ENCODE measurements around the gene IL4R.
"Not testable (repeated sequence)": the region's sequence is repeated elsewhere in the genome, so short reads cannot be mapped to it uniquely, and the experiment has no call there.

Gene IL4R

DNA sequence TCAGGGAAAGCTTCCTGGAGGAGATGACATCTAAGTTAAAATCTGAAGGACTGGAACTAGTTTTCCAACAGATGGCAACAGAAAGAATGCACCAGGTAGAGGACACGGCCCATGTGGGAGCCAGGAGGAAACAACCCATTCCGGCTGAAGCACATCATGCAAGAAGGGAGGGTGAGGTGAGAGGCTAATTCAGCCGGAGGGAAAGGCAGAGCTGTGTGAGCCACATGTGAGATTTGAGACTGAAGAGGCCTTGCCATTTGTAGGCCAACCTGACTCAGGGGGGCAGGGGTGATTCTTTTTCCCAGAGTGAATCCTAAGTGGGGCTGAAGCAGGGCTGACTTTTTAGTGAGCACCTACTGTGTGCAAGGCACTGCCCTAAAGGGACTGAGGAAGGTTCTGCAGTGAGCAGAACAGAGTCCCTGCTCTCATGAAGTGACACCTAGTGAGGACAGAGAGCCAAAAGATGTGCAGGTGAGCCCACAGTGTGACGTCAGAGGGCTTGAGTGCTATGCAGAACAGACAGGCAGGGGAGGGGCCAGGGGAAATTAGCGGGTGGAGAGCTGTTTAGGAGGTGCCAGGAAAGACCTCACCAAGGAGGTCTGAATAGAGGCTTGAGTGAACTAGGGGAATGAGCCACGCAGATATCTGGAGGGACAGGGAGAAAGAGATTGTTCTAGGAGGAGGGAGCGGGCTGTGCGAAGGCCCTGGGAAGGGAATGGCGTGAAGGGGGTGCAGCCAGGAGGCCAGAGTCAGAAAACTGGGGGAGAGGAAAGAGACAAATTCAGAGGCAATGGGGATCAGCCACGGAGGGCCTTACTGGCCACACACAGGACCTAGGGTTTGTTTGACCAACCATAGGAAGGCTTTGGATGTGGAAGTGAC lies 68.4 kb downstream of the IL4R start:
- DNase-seq (ENCODE audit: low spot score) = no peak

DNA sequence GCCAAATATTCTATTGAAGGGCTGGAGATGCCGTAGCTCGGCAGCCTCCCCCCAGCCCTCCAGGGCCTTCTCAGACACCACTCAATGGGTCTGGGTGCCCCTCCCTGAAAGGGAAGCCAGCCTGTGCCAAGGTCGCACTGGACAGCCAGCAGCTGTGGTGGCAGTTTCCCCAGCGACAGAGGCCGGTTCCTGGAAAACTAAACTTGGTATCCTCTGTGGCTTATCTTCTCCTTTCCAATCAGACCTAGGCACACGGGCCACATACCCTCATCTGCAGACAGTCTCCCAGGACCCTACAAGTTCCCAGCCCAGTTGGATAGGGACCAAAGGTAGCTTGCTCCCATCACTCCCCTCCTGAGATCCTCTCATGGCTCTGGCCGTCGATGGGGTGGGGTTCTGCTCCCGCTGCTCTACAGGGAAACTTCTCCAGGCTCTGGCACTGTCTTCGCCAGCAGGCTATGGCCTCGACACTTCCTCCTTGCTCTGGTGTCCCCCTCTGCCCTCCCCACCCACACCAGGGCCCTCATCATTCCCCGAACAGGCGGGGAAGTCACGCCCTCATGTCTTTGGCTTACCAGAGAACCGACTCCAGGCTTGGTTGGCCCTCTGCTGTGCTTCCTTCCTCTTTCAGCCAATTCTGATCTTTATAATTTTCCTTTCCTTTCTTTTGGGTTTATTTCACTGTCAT lies 69.9 kb downstream of the IL4R start:
- DNase-seq (ENCODE audit: low spot score) = no peak

- no peak for DNase-seq (ENCODE audit: low spot score)
Observed at GRCh38 chr16:27384425-27384824, 70.7 kb downstream of the IL4R start.

DNA sequence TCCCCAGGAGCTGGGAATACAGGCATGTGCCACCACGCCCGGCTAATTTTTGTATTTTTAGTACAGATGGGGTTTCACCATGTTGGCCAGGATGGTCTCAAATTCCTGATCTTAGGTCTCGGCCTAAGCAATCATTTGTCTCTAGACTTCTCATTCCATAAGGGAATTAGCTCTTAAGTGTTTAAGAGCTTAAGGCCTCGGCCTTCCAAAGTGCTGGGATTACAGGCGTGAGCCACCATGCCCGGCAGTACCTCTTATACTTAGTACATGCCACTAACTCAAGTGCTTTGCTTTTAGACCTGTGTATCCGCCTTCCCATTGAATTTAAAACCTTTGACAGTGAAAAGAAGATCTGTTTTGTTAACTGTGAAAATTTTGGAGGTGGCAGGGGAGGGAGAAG lies 71.6 kb downstream of the IL4R start:
- DNase-seq (ENCODE audit: low spot score) = no peak

DNA sequence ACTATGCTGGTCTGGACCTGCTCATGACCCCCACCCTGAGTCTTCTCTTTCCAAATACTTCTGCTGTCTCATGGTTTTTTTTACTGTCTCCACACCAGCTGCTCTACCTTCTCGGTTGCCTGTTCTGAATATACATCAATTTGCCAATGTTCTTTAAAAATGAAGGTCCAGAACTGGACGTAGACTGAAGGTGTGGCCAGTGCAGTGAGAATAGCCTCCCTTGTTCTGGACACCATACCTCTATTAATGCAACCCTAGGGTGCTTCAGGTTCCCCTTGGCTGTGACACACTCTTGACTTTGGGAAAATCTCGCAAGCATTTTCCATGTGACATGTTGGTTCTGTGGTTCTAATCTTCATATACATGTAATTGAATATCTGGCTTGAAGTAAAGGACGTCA lies 72.9 kb downstream of the IL4R start:
- DNase-seq (ENCODE audit: low spot score) = no peak

DNA sequence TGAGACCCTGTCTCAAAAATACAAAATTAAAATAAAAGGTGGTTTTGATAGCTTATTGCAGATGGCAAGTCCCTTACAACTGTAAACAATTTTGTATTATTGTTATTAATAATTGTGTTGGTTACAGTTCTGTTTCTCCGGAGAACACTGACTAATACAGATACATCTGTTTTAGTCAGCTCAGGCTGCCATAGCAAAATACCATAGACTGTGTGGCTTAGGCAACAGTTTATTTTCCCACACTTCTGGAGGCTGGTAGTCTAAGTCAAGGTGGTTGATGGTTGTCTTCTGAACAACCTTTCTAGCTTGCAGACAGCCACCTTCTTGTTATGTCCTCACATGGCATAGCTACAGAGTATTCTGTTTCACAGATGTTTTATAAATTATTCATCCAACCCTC lies 74.0 kb downstream of the IL4R start:
- no peak for DNase-seq (ENCODE audit: low spot score)

- no peak for DNase-seq (ENCODE audit: low spot score)
Observed at GRCh38 chr16:27389272-27389961, 75.6 kb downstream of the IL4R start.

GRCh38 chr16:27390151-27390550 lies 76.4 kb downstream of the IL4R start:
- DNase-seq (ENCODE audit: low spot score) = no peak

- DNase-seq (ENCODE audit: low spot score) = no peak
Observed at GRCh38 chr16:27392671-27393070, 78.9 kb downstream of the IL4R start.

GRCh38 chr16:27394516-27394915 lies 80.7 kb downstream of the IL4R start:
- no peak for DNase-seq (ENCODE audit: low spot score)

GRCh38 chr16:27398341-27398893 lies 84.6 kb downstream of the IL4R start:
- not testable (repeated sequence) for DNase-seq (ENCODE audit: low spot score)

DNA sequence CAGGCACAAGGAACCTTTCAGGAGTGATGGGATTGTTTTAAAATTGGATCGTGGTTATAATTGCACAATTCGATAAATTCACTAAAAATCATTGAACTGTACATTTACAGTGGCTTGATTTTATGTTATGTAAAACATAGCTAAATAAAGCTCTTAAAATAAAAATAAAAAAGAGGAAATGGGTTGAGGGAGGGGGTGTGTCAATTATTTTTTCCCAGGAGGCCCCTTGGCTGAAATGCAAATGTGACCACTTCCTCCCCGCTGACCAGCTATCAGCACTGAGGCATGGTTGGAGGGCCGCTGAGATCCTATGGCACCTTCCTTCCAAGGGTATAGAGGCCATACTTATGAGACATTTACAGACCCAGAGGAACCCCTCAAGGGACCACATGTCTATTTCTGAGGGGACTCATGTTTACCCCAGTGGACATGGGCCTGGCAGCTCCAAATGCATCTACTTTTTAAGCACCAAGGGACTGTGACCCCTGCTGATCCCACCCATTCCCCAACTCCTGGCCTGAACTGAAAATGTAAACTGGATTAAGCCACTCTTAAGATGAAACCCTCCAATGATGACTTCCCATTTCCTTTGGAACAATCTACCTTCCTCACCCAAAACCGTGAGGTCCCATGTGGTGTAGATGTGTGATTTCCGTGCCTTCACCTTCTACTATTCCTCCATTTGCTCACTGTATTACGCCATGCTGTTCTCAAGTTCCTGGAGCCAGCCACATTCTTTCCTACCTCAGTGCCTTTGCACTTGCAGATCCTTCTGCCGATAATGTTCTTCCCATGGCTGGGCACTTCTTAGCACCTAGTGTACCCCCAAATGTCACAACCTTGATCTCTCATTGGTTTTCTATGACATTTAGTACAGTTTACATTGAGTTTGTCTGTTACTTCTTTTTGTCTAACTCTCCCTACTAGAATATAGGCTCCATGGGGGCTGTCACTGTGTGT lies 85.4 kb downstream of the IL4R start:
- no peak for DNase-seq (ENCODE audit: low spot score)

DNA sequence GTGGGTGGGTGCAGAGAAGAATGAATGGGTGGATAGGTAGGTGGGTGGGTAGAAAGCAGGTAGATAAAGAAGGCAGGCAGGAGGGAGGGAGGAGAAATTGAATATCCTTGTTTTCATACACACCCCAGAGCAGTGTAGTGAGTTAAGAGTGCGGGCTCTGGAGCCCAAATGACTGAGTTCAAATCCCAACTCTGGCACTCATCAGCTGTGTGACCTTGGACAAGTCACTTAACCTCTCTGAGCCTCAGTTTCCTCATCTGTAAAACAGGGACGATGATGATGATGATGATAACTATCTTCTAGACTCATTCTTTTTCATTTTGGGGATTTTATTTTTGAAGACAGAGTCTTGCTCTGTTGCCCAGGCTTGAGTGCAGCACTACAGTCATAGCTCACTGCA lies 86.2 kb downstream of the IL4R start:
- DNase-seq (ENCODE audit: low spot score) = no peak

- no peak for DNase-seq (ENCODE audit: low spot score)
Observed at GRCh38 chr16:27400751-27401620, 87.2 kb downstream of the IL4R start.

DNA sequence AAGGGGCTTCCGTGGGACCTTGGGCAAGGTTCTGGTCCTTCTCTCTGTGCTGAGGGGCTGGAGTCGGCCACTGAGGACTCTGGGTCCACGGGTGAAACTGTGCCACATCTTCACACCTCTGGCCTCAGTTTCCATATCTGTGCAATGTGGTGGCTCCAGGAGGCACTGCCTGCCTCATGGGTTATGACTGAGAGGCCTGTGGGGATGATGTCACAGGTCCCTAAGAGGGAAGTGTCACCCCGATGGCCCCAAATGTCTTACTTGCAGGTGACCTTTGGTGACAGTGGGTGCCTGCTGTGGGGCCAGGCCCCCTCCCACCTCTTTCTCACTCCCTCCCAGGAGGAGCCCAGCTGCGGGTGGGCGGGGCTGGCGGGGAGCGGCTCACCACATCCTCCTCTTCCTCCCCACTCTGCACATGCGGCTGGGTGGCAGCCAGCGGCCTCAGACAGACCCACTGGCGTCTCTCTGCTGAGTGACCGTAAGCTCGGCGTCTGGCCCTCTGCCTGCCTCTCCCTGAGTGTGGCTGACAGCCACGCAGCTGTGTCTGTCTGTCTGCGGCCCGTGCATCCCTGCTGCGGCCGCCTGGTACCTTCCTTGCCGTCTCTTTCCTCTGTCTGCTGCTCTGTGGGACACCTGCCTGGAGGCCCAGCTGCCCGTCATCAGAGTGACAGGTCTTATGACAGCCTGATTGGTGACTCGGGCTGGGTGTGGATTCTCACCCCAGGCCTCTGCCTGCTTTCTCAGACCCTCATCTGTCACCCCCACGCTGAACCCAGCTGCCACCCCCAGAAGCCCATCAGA lies 88.2 kb downstream of the IL4R start, which contains the start of gene IL21R:
Gene IL21R (plus strand): TSS at position 407 of the 801 bp plus-strand sequence. CDS start 27,898 bp downstream, outside the sequence.
- DNase-seq (ENCODE audit: low spot score) = no peak

- DNase-seq (ENCODE audit: low spot score) = no peak
Observed at GRCh38 chr16:27402569-27402963, 88.8 kb downstream of the IL4R start.

DNA sequence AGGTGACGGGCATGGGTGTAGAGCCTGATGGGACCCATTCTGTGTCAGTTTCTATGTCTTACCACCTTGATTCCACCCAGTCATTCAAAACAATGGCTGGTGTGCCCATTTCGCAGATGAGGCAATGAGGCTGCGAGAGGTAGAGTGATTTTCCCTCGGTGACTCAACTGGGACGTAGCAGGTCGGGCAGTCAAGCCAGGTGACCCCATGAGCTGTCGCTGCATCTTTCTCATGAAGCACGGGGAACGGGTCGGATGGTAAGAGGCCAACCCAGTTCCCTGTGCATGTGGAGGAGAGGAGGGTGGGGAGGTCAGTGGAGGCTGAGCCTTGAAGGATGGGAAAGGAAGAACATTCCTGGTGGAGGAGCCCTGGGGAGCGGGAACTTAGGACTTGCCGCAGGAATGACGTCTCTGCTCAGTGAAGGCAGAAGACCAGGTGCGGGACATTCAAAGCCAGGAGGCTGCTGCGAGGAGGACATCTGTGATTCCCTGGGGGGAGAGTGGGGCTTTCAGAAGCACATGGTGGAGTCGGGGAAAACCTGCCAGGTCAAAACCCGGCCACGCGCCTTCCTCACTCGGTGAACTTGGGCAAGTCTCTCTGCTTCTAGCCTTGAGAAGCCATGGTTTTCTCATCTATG lies 89.3 kb downstream of the IL4R start:
- no peak for DNase-seq (ENCODE audit: low spot score)

GRCh38 chr16:27403601-27403992 lies 89.8 kb downstream of the IL4R start:
- DNase-seq (ENCODE audit: low spot score) = no peak

Data from hematopoietic multipotent progenitor cell treated with erythropoietin and hydrocortisone succinate and interleukin-3 and kit ligand, for 17 days (in vitro differentiated cells).